ENCODE results near the gene DMRTC2. TPM values are rescaled to one million over a fixed set of nuclear protein-coding genes. Genes with fewer than 3 reads are reported as not detected.

The DMRTC2 gene
- total and polyA plus RNA-seq, 7 donors: not detected

DNA sequence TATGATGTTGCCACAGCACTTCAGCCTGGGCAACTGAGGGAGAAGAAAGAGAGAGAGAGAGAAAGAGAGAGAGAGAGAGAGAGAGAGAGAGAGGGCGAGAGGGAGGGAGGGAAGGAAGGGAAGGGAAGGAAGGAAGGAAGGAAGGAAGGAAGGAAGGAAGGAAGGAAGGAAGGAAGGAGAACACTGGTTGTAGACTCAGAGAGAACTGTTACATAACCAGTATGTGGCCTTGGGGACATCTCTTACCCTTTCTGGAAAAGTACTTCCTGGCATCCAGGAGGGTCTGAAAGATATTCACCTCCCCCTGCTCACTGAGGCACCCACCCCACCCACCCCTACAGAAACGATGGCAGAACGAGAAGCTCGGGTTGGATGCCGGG is 35.5 kb downstream of the DMRTC2 start:
- Histone ChIP-seq H3K27me3 (ENCODE audit: insufficient read depth in 3 of 3, low read length in 2 of 3) (peaks cover 0 to 8% (median 0%) of the 10 kb centered on the region in 3 donors), H3K36me3 (ENCODE audit: insufficient read depth in 1 of 2, low read depth in 1 of 2) (no peaks in the 10 kb centered on the region), H3K27ac (no peak overlapping the region), H3K9me3 (no peaks in the 10 kb centered on the region), H3K4me3 (no peak overlapping the region), H3K4me1 (peaks cover 6% of the 10 kb centered on the region)
- TF ChIP-seq CTCF (IDR thresholded peaks at IDR 0.05): no peak
- no peak for DNase-seq
- no peak for ATAC-seq
- 57 to 61% (median 59%) methylated on average over 4 to 5 of the region's 5 CpGs for WGBS, 3 donors
- intact Hi-C loops (cut with DNase I): loop anchor here in 1 of 2 donors (5.0 kb wide), 1 partner anchor 77 kb away; the partner anchor contains the start of gene RABAC1

DNA sequence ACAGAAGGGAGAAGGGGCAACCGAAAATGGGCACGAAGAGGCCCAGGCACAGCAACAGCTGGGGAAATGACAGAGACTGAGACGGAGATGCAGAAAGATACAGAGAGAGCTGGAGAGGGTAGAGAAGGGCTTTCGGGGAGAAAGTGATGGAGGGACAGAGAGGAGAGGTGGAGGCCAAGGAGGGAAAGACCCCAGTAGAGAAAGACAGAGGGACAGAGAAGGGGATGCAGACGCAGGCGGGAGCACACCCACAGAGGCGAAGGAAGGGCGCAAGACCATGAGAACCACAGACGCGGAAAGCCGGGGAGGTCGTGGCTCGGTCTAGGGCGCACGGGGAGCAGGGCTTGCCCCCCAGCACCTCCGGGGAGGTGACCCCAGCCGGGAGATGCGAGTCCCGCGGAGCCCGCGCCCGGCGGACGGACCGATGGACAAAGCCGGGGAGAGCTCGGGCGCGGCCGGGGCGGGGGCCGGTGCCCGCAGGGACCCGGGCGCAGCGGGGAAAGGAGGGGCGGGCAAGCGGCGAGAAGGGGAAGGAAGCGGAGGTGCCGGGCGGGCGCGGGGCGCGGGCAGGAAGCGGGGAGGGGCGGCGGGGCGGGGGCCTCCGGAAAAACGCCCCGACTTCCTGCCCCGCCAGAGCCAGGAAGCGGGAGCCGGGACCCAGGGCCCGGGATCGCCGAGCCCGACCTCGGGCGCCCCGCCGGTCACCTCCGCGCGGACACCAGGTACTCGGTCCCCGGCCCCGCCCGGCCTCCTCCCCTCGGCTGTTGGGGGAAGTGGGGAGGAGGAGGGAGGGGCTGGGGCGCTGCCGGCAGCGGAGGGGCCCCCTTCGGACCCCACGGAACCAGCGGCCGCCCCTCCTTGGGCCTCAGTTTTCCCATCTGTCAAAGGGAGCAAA is 38.0 kb downstream of the DMRTC2 start, which contains the start of gene ARHGEF1:
Gene ARHGEF1, plus strand, starts transcription at position 617 of the 895 bp plus-strand sequence. CDS start 4,899 bp downstream, outside the sequence.
- intact Hi-C loops (cut with DNase I): loop anchor here in 1 of 2 donors (5.0 kb wide), 1 partner anchor 74 kb away; the partner anchor contains the start of gene RABAC1
- peak within 1 kb of the TSS; percentile 67 for H3K27ac ChIP-seq
- no peak for TF ChIP-seq CTCF (IDR thresholded peaks at IDR 0.05)
- no peaks in the 10 kb centered on the region for H3K9me3 ChIP-seq
- 1 to 3% (median 2%) methylated on average over 33 to 79 of the region's 80 CpGs for WGBS, 3 donors
- H3K36me3 ChIP-seq (ENCODE audit: insufficient read depth in 1 of 2, low read depth in 1 of 2): no peaks in the 10 kb centered on the region
- DNase-seq (peak; percentile 68 to 79), ATAC-seq (peak in 3 of 4 donors; percentile 6 to 31 (median 12))
- peak within 1 kb of the TSS; percentile 74 for H3K4me3 ChIP-seq
- H3K27me3 ChIP-seq (ENCODE audit: insufficient read depth in 3 of 3, low read length in 2 of 3): peaks cover 0 to 8% (median 0%) of the 10 kb centered on the region in 3 donors
- peaks cover 6% of the 10 kb centered on the region for H3K4me1 ChIP-seq

GRCh38 chr19:41883463-41883820 is 38.6 kb downstream of the DMRTC2 start:
- Histone ChIP-seq H3K4me3 (peak overlapping the region; percentile 74), H3K36me3 (ENCODE audit: insufficient read depth in 1 of 2, low read depth in 1 of 2) (no peaks in the 10 kb centered on the region), H3K9me3 (no peaks in the 10 kb centered on the region), H3K4me1 (peaks cover 6% of the 10 kb centered on the region), H3K27ac (peak overlapping the region; percentile 67), H3K27me3 (ENCODE audit: insufficient read depth in 3 of 3, low read length in 2 of 3) (peaks cover 0 to 8% (median 0%) of the 10 kb centered on the region in 3 donors)
- DNase-seq (no peak), ATAC-seq (peak in 1 of 4 donors; percentile 6)
- 1% methylated on average over 23 of the region's 23 CpGs for WGBS, 3 donors
- TF ChIP-seq CTCF (IDR thresholded peaks at IDR 0.05): no peak
- intact Hi-C loops (cut with DNase I): loop anchor here in 1 of 2 donors (5.0 kb wide), 1 partner anchor 74 kb away; the partner anchor contains the start of gene RABAC1

DNA sequence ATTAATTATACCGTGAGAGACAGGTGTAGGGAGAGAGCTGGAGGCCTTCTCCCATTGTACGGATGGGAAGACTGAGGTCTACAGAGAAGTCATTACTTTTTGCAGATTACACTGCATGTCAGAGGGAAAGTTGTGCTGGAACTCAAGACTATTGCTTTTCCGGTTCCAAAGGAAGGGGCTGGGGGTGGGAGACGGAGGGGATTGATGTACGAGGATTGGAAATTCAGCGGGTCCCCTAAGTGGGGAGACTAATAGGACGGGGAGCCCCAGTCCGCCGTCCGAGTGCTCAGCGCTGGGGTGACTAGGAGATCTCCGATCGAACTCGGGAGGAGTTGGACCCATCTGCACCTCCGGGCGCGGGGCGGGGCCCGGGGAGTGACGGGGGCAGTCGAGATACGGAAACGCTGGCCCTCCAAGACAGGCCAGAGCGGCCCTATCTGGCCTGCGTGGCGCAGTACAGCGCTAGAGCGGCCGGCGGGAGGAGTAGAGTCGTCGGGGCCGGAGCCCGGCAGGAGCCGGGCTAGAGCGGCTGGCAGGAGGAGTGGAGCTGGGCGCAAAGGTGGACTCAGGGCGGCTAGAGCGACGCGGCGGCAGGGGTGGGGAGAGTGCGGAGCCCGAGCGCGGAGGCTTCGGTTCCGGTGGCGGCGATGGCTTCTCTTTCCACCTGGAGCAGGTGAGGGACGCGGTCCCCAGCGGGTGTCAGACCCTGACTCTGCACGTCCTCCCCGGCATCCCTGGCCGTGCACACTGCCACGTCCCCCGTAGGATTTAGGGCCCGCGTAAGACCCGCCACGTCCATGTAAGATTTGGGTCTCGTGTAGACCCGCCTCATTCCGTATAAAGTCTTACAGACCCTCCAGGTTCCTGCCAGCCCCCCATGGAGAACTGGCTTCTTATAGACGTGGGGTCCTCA is 39.2 kb downstream of the DMRTC2 start:
- H3K4me1 ChIP-seq: peaks cover 6% of the 10 kb centered on the region
- intact Hi-C loops (cut with DNase I): loop anchor here in 1 of 2 donors (1.0 to 5.0 kb wide), 2 partner anchors 24 to 73 kb away; partner anchors contain the start of genes RABAC1 and RPS19

More for the DNA sequence above, 39.2 kb downstream of the DMRTC2 start:
- Histone ChIP-seq H3K9me3 (no peaks in the 10 kb centered on the region), H3K27ac (peak overlapping the region; percentile 67), H3K4me3 (peak overlapping the region; percentile 74), H3K36me3 (ENCODE audit: insufficient read depth in 1 of 2, low read depth in 1 of 2) (peaks cover 0 to 2% of the 10 kb centered on the region in 2 donors), H3K27me3 (ENCODE audit: insufficient read depth in 3 of 3, low read length in 2 of 3) (peaks cover 0 to 8% (median 0%) of the 10 kb centered on the region in 3 donors)
- WGBS, 3 donors: 1% methylated on average over 52 to 66 of the region's 66 CpGs
- DNase-seq (peak; percentile 95 to 97), ATAC-seq (peak; percentile 98 to 99 (median 98))
- TF ChIP-seq CTCF (IDR thresholded peaks at IDR 0.05): peak; percentile 16
